H9 (cell line): ENCODE data around the gene GHR. TPM values are rescaled to one million over a fixed set of nuclear protein-coding genes. Genes with fewer than 3 reads are reported as not detected.

Source experiments
- DNase-seq: peaks from one replicate; pipeline ENCODE4 v3.0.0-alpha.2; 2017
- H2AFZ ChIP-seq: one replicate; pipeline ENCODE4 v1.6.1; 2013; ENCODE audit warnings: mild to moderate bottlenecking, low read length, control low read depth, moderate library complexity
- H2AK5ac ChIP-seq: 2 replicates; pipeline ENCODE4 v1.6.1; 2013; ENCODE audit warnings: low read length, control low read depth, mixed read lengths; ENCODE audit not compliant: insufficient read length
- H2BK120ac ChIP-seq: one replicate; pipeline ENCODE4 v1.6.1; 2013; ENCODE audit warnings: low read depth, mild to moderate bottlenecking, low read length, control low read depth, inconsistent platforms; ENCODE audit not compliant: poor library complexity, severe bottlenecking
- H2BK12ac ChIP-seq: 2 replicates; pipeline ENCODE4 v1.6.1; 2013; ENCODE audit warnings: low read length, control low read depth, mixed read lengths, low read depth; ENCODE audit not compliant: insufficient read length
- H2BK15ac ChIP-seq: 2 replicates; pipeline ENCODE4 v1.6.1; 2013; ENCODE audit warnings: low read depth, low read length, control low read depth
- H2BK20ac ChIP-seq: one replicate; pipeline ENCODE4 v1.6.1; 2013; ENCODE audit warnings: low read depth, mild to moderate bottlenecking, low read length, control low read depth, inconsistent platforms; ENCODE audit not compliant: poor library complexity, severe bottlenecking
- H2BK5ac ChIP-seq: 2 replicates; pipeline ENCODE4 v1.6.1; 2013; ENCODE audit warnings: low read length, control low read depth, mixed read lengths; ENCODE audit not compliant: insufficient read length
- H3K14ac ChIP-seq: 2 replicates; pipeline ENCODE4 v1.6.1; 2013; ENCODE audit warnings: low read length, control low read depth; ENCODE audit not compliant: insufficient read depth
- H3K18ac ChIP-seq: 2 replicates; pipeline ENCODE4 v1.6.1; 2013; ENCODE audit warnings: low read depth, mild to moderate bottlenecking, mixed read lengths, low read length, control low read depth; ENCODE audit not compliant: insufficient read length
- H3K23ac ChIP-seq: 2 replicates; pipeline ENCODE4 v1.6.1; 2013; ENCODE audit warnings: low read length, control low read depth, mixed read lengths, low read depth; ENCODE audit not compliant: insufficient read length
- H3K23me2 ChIP-seq: 2 replicates; pipeline ENCODE4 v1.6.1; 2013; ENCODE audit warnings: low read depth, mild to moderate bottlenecking, mixed read lengths, low read length, control low read depth; ENCODE audit not compliant: insufficient read length, poor library complexity, severe bottlenecking
- H3K27ac ChIP-seq: 2 replicates; pipeline ENCODE4 v1.5.1; 2013; ENCODE audit warnings: low read length, control low read depth, mixed read lengths, low read depth; ENCODE audit not compliant: insufficient read length
- H3K27me3 ChIP-seq: 2 replicates; pipeline ENCODE4 v1.6.1; 2013; ENCODE audit warnings: low read length, control low read depth, inconsistent platforms; ENCODE audit not compliant: insufficient read depth
- H3K4ac ChIP-seq: 2 replicates; pipeline ENCODE4 v1.6.1; 2013; ENCODE audit warnings: low read depth, mild to moderate bottlenecking, control low read depth, inconsistent platforms, low read length, moderate library complexity
- H3K4me1 ChIP-seq: 2 replicates; pipeline ENCODE4 v1.6.1; 2013; ENCODE audit warnings: low read length, control low read depth, inconsistent platforms; ENCODE audit not compliant: insufficient read depth
- H3K4me2 ChIP-seq: 2 replicates; pipeline ENCODE4 v1.6.1; 2013; ENCODE audit warnings: low read length, control low read depth, mixed read lengths; ENCODE audit not compliant: insufficient read length, insufficient read depth
- H3K56ac ChIP-seq: 2 replicates; pipeline ENCODE4 v1.6.1; 2013; ENCODE audit warnings: low read depth, mild to moderate bottlenecking, mixed read lengths, low read length, control low read depth; ENCODE audit not compliant: insufficient read length
- H3K79me1 ChIP-seq: 2 replicates; pipeline ENCODE4 v1.6.1; 2013; ENCODE audit warnings: low read depth, mild to moderate bottlenecking, moderate library complexity, low read length, control low read depth, inconsistent platforms; ENCODE audit not compliant: insufficient read depth, poor library complexity, severe bottlenecking
- H3K79me2 ChIP-seq: 2 replicates; pipeline ENCODE4 v1.6.1; 2013; ENCODE audit warnings: low read length, control low read depth, inconsistent platforms; ENCODE audit not compliant: insufficient read depth
- H3K9ac ChIP-seq: 2 replicates; pipeline ENCODE4 v1.6.1; 2013; ENCODE audit warnings: low read length, control low read depth, mixed read lengths; ENCODE audit not compliant: insufficient read length; ENCODE audit errors: extremely low read depth
- H3K9me3 ChIP-seq: one replicate; pipeline ENCODE4 v1.6.1; 2013; ENCODE audit warnings: low read depth, low read length, inconsistent platforms; ENCODE audit not compliant: control insufficient read depth
- H3T11ph ChIP-seq: one replicate; pipeline ENCODE4 v1.6.1; 2013; ENCODE audit warnings: mild to moderate bottlenecking, low read length, control low read depth, inconsistent platforms
- H4K20me1 ChIP-seq: one replicate; pipeline ENCODE4 v1.6.1; 2013; ENCODE audit not compliant: control insufficient read depth, insufficient read length, insufficient read depth
- H4K5ac ChIP-seq: 2 replicates; pipeline ENCODE4 v1.6.1; 2013; ENCODE audit warnings: low read depth, mild to moderate bottlenecking, mixed read lengths, low read length, control low read depth; ENCODE audit not compliant: insufficient read length
- H4K8ac ChIP-seq: replicated peaks from 2 replicates; pipeline ENCODE4 v1.6.1; 2013; ENCODE audit warnings: low read length, control low read depth, mixed read lengths, low read depth; ENCODE audit not compliant: insufficient read length
- H4K91ac ChIP-seq: 2 replicates; pipeline ENCODE4 v1.6.1; 2013; ENCODE audit warnings: low read depth, mild to moderate bottlenecking, moderate library complexity, mixed read lengths, low read length, control low read depth; ENCODE audit not compliant: insufficient read length
- H3K27ac Mint-ChIP-seq, 3 experiments: 2 replicates in 2 of 3; 3 replicates in 1 of 3; pipeline ENCODE4 v1.8.0; 2020 to 2021; ENCODE audit warnings: mixed read lengths in 3 of 3, mild to moderate bottlenecking in 1 of 3, moderate library complexity in 1 of 3
- H3K27me3 Mint-ChIP-seq: 2 replicates; pipeline ENCODE4 v1.8.0; 2021; ENCODE audit warnings: low read depth, mild to moderate bottlenecking, moderate library complexity, mixed read lengths
- H3K36me3 Mint-ChIP-seq, 3 experiments: 2 replicates in 2 of 3; 3 replicates in 1 of 3; pipeline ENCODE4 v1.8.0; 2020 to 2021; ENCODE audit warnings: low read depth in 3 of 3, mixed read lengths in 3 of 3; ENCODE audit not compliant: insufficient read depth in 1 of 3
- H3K4me1 Mint-ChIP-seq, 2 experiments: 2 replicates each; pipeline ENCODE4 v1.8.0; 2020; ENCODE audit warnings: mixed read lengths in 2 of 2
- H3K4me3 Mint-ChIP-seq, 2 experiments: 2 replicates in 1 of 2; 3 replicates in 1 of 2; pipeline ENCODE4 v1.8.0; 2020 to 2021; ENCODE audit warnings: mild to moderate bottlenecking in 2 of 2, mixed read lengths in 2 of 2, moderate library complexity in 1 of 2
- H3K9me3 Mint-ChIP-seq, 2 experiments: 2 replicates in 1 of 2; 3 replicates in 1 of 2; pipeline ENCODE4 v1.8.0; 2020; ENCODE audit warnings: mild to moderate bottlenecking in 2 of 2, mixed read lengths in 2 of 2, moderate library complexity in 1 of 2
- CTCF ChIP-seq: fragments of 200-600 bp; sonication (generic); conservative IDR thresholded peaks from 3 replicates; pipeline ENCODE4 v1.8.0; 2021; ENCODE audit warnings: antibody characterized with exemption, mild to moderate bottlenecking
- total RNA-seq: library from RNA; stranded (reverse); gene quantifications from 2 replicates; pipeline ENCODE4 v1.2.1, GENCODE V29; 2021

GHR gene
- total RNA-seq, 1 experiment from 2014 or later, result 0.20 TPM

- Histone ChIP-seq H3K79me1 (no peaks in the 10 kb centered on the region), H2AK5ac (no peak overlapping the region), H3K79me2 (no peaks in the 10 kb centered on the region), H3K4me2 (no peak overlapping the region), H3K14ac (no peak overlapping the region), H4K91ac (no peak overlapping the region), H3K27ac (no peak overlapping the region), H2BK12ac (no peak overlapping the region), H3K23me2 (no peaks in the 10 kb centered on the region), H3K4ac (no peak overlapping the region), H3K27me3 (no peaks in the 10 kb centered on the region), H2BK20ac (no peak overlapping the region), H3K56ac (no peak overlapping the region), H3K4me1 (no peaks in the 10 kb centered on the region), H3K23ac (no peak overlapping the region), H2BK15ac (no peak overlapping the region), H2AFZ (no peak overlapping the region), H2BK5ac (no peak overlapping the region), H4K20me1 (no peaks in the 10 kb centered on the region), H2BK120ac (no peak overlapping the region), H4K5ac (no peak overlapping the region), H4K8ac (no peak overlapping the region), H3K9me3 (no peaks in the 10 kb centered on the region), H3K18ac (no peak overlapping the region), H3K9ac (no peak overlapping the region), H3T11ph (no peak overlapping the region)
- H3K4me3 Mint-ChIP-seq, result no peak overlapping the region
- H3K36me3 Mint-ChIP-seq, result no peaks in the 10 kb centered on the region
- no peak for TF ChIP-seq CTCF
- no peak overlapping the region for H3K27ac Mint-ChIP-seq
- peaks cover 8 to 13% of the 10 kb centered on the region in 2 experiments; a peak in 3 of 4 replicates for H3K4me1 Mint-ChIP-seq
- H3K27me3 Mint-ChIP-seq, result no peaks in the 10 kb centered on the region
- DNase-seq, result no peak
- peaks cover 0 to 2% of the 10 kb centered on the region in 2 experiments; a peak in 2 of 5 replicates for H3K9me3 Mint-ChIP-seq
These were observed 325.8 kb downstream of the GHR start for GRCh38 chr5:42749020-42749419.
